Epithelial cell of prostate (primary cell): Measurements from ENCODE around the gene SLC22A23.

Experiments used
- DNase-seq: peaks from one replicate; pipeline ENCODE4 v3.0.0-alpha.2; 2011; ENCODE audit warnings: low read depth, low spot score
- H3K27ac ChIP-seq: fragments of 450-650 bp; 2 replicates; pipeline ENCODE4 v1.5.1; 2017; ENCODE audit warnings: mild to moderate bottlenecking

Gene SLC22A23

GRCh38 chr6:3226042-3226441, 230.8 kb downstream of the SLC22A23 start:
- DNase-seq, result no peak
- no peak overlapping the region for H3K27ac ChIP-seq

DNA sequence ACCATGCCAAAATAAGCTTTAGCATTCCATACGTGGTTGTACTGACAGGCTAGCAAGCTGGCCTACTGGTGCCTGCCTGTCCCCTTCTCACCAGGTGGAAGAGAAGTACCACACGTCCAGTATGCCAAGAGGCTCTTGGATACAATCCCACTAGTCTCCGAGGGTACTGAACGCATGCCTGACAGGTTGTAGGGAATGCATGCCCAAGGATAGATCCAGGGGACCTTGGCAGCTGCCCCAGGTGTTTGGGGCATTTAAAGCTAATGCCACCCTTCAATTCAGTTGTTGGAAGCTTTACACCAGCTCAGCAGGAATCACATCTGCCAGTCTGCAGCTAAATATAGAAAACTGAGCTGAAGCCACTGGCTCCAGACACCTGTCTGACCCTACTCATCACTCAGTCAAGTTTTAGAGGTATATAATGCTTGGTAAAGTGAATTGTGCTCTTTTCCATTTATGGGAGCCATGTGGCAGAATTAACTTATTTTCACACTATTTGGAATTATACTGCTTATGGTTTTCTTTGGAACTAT, 234.3 kb downstream of the SLC22A23 start:
- DNase-seq, result no peak
- H3K27ac ChIP-seq, result no peak overlapping the region

- DNase-seq, result no peak
- no peak overlapping the region for H3K27ac ChIP-seq
Observed at GRCh38 chr6:3221578-3221977, 235.3 kb downstream of the SLC22A23 start.

DNA sequence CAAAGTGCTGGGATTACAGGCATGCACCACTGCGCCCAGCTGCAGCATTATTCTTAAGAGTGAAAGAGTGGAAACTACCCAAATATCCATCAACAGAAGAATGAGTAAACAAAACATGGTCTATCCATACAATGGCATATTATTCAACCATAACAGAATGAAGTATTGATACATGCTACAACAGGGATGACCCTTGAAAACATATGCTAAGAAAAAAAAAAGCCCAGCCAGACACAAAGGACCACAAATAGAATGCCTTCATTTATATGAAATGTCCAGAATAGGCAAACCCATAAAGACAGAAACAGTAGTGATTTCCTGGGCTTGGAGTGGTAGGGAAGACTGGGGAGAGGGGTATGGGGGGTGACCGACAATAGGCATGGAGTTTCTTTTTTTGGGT, 236.5 kb downstream of the SLC22A23 start:
- no peak overlapping the region for H3K27ac ChIP-seq

More for the DNA sequence above, 236.5 kb downstream of the SLC22A23 start:
- no peak for DNase-seq
